ENCODE data around the gene CDH4. TPM values are rescaled to one million over a fixed set of nuclear protein-coding genes. Genes with fewer than 3 reads are reported as not detected.

CDH4 gene
- total RNA-seq, 6 experiments from 2014 or later, result 5.8 to 12.8 (median 10.9) TPM

DNA sequence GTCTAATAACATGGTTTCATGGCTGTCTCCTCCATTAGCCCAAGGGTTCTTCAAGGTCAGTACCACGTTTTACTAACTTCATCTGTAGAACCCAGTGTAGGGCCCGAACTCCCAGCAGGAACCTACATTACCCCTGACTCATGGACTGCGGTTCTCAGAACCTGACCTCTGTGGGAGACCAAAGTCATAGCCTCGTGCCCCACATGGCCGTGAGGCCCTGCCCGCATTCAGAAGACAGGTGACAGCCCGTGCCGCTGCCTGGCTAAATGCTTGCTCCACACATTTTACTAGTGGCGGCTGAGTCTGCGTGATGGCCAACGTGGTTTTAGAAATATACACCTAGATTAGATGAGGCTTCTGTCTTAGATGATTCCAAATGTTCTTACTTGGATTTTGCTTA lies 94.9 kb downstream of the CDH4 start:
- Mint-ChIP-seq H3K9me3 (peaks cover 3% of the 10 kb centered on the region; the same call in 1 of the 2 replicates), H3K27ac (no peak overlapping the region), H3K4me3 (no peak overlapping the region), H3K36me3 (ENCODE audit: low read depth) (peaks cover 5% of the 10 kb centered on the region; the same call in 1 of the 2 replicates), H3K4me1 (ENCODE audit: low read depth) (no peaks in the 10 kb centered on the region), H3K27me3 (ENCODE audit: insufficient read depth) (peaks cover 2% of the 10 kb centered on the region; the same call in 1 of the 2 replicates)
- TF ChIP-seq, protein P1, sequence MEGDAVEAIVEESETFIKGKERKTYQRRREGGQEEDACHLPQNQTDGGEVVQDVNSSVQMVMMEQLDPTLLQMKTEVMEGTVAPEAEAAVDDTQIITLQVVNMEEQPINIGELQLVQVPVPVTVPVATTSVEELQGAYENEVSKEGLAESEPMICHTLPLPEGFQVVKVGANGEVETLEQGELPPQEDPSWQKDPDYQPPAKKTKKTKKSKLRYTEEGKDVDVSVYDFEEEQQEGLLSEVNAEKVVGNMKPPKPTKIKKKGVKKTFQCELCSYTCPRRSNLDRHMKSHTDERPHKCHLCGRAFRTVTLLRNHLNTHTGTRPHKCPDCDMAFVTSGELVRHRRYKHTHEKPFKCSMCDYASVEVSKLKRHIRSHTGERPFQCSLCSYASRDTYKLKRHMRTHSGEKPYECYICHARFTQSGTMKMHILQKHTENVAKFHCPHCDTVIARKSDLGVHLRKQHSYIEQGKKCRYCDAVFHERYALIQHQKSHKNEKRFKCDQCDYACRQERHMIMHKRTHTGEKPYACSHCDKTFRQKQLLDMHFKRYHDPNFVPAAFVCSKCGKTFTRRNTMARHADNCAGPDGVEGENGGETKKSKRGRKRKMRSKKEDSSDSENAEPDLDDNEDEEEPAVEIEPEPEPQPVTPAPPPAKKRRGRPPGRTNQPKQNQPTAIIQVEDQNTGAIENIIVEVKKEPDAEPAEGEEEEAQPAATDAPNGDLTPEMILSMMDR (IDR thresholded peaks at IDR 0.05), result no peak
- no peak for DNase-seq

DNA sequence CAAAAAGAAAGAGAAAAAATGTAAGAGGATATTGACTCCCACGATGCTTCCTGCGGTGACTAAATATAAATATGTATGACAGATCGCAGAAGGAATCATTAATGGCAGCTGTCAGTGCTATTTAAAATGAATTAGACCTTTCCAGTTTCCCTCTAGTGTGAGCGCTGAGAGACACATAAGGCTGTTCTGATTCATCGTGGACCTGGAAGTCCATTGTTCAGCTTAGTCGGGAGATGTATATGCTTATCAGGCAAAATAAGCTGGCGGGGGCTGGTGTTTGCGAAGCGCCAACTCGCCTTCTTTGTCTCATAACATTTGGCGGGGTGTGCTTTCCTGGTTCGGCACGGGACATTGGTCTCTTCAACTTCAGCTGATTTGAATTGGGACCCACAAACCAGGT lies 95.4 kb downstream of the CDH4 start:
- no peak for DNase-seq
- H3K27me3 Mint-ChIP-seq (ENCODE audit: insufficient read depth), result peaks cover 2% of the 10 kb centered on the region; the same call in 1 of the 2 replicates
- TF ChIP-seq, protein P1 (IDR thresholded peaks at IDR 0.05), result no peak
- H3K4me1 Mint-ChIP-seq (ENCODE audit: low read depth), result no peaks in the 10 kb centered on the region
- H3K4me3 Mint-ChIP-seq, result no peak overlapping the region
- H3K36me3 Mint-ChIP-seq (ENCODE audit: low read depth), result peaks cover 5% of the 10 kb centered on the region; the same call in 1 of the 2 replicates
- peaks cover 3% of the 10 kb centered on the region; the same call in 1 of the 2 replicates for H3K9me3 Mint-ChIP-seq
- no peak overlapping the region for H3K27ac Mint-ChIP-seq

DNA sequence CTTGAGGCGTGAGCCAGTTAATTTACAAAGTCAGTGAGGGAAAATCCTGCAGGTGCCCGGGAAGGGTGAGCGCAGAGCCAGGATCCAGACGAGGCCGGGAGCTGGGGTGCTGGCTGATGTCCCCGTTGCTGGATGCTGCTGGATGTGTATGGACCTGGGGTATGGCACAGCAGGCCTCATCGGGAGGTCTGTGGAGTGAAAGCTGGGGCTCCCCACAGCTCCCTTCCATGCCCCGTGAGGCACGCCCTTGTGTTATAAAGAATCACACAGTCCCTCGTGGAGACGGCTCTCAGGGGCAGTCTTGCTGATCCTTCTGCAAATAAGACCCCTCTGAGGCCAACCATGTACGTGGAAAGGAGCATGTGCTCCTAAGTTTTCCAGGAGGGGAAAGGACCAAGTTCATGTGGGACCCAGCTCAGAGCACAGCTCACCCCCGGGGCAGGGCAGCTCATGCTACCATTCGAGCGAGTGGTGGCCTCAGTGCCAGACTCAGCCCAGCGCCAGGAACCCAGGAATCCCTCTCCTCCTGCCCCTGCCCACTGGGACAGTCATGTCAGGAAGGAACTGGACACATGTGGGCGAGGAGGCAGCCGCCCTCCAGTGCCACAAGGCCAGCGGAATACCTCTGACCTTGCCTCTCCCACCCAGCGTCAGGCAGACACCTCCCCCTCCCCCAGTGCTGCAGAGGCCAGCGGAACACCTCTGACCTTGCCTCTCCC lies 97.5 kb downstream of the CDH4 start:
- peaks cover 5% of the 10 kb centered on the region; the same call in 1 of the 2 replicates for H3K36me3 Mint-ChIP-seq (ENCODE audit: low read depth)
- peaks cover 2% of the 10 kb centered on the region; the same call in 1 of the 2 replicates for H3K27me3 Mint-ChIP-seq (ENCODE audit: insufficient read depth)
- TF ChIP-seq, protein P1 (IDR thresholded peaks at IDR 0.05), result no peak
- H3K9me3 Mint-ChIP-seq, result peaks cover 3% of the 10 kb centered on the region; the same call in 1 of the 2 replicates
- no peak overlapping the region for H3K27ac Mint-ChIP-seq
- DNase-seq, result no peak
- H3K4me3 Mint-ChIP-seq, result no peak overlapping the region
- peaks cover 16% of the 10 kb centered on the region for H3K4me1 Mint-ChIP-seq (ENCODE audit: low read depth)

DNA sequence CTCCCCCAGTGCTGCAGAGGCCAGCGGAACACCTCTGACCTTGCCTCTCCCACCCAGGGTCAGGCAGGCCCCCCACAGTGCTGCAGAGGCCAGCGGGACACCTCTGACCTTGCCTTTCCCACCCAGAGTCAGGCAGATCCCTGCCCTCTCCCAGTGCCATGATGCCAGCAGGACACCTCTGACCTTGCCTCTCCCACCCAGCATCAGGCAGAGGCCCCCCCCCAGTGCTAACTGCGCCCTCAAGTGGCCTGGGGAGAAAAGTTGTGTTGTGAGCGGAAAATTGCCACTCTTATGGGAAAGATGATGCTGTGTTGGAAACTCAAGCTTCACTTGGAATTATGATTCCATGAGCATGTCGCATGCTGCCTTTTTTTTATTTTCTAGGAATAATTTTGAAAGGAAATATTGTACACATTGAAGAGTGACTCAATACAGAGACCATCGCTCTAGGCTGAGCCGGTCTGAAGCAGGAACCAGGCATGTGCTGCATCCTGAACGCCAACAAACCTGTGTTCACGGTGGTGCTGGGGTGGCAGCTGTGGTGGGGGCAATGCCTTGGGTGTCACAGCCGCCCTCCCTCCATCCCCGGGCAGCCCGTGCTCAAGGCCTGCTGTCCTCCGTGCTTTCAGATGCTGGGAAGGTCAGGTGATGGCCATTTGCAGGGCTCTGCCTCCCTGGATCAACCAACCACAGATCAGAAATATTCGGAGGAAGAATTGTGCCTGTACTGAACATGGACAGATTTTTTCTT lies 98.6 kb downstream of the CDH4 start:
- peaks cover 3% of the 10 kb centered on the region; the same call in 1 of the 2 replicates for H3K9me3 Mint-ChIP-seq
- TF ChIP-seq, protein P1 (IDR thresholded peaks at IDR 0.05), result no peak
- H3K27me3 Mint-ChIP-seq (ENCODE audit: insufficient read depth), result peaks cover 2% of the 10 kb centered on the region; the same call in 1 of the 2 replicates
- no peak for DNase-seq
- peaks cover 16% of the 10 kb centered on the region for H3K4me1 Mint-ChIP-seq (ENCODE audit: low read depth)
- H3K27ac Mint-ChIP-seq, result no peak overlapping the region
- peaks cover 5% of the 10 kb centered on the region; the same call in 1 of the 2 replicates for H3K36me3 Mint-ChIP-seq (ENCODE audit: low read depth)
- no peak overlapping the region for H3K4me3 Mint-ChIP-seq

DNA sequence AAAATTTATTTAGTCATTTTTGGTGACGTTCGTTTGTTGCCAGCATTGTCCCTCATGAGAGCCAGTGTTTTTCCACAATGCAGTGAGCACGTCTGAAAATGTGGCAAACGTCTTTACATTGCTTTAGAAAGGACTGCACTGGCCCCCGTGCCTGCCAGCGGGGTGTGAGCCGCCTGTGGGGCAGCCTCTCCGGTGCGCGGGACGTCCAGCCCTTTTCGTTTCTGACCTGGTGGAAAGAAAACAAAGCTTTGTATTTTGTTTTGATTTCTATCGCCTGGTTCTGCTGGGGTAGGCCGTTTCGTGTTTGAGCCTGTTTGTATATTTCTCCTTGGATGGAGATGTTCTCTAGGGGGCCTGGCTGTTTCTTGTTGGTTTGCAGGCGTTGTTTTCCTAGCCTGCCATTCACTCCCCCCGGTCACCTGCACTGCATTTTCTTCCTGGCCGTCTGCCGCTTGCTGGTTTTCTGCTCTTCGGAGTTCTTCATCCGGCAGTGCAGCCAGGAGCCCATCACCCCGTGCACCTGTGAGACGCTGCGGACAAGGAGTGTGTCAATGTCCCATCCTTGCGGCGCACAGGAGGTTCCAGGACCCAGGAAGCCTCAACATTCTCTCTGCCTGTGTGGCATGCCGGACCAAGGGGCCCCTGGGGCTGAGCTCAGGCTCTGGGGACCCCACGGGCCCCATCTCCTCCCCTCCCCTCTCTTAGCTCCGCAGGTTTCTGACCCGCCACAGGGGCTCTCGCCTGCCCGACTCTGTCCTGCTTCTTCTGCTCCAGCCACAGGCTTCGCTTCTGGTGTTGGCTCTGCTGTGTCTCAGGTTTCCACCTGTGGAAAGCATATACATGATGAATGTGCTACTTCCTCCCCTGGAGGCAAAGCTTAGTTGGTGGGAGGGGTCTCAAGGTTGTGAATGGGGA lies 100.5 kb downstream of the CDH4 start:
- Mint-ChIP-seq H3K4me1 (ENCODE audit: low read depth) (peaks cover 16% of the 10 kb centered on the region), H3K27me3 (ENCODE audit: insufficient read depth) (peaks cover 4% of the 10 kb centered on the region; the same call in 1 of the 2 replicates), H3K9me3 (peaks cover under 1% of the 10 kb centered on the region; the same call in 1 of the 2 replicates), H3K36me3 (ENCODE audit: low read depth) (peaks cover 7% of the 10 kb centered on the region), H3K4me3 (no peak overlapping the region), H3K27ac (no peak overlapping the region)
- TF ChIP-seq, protein P1 (IDR thresholded peaks at IDR 0.05), result no peak
- DNase-seq, result no peak
